ENCODE results near the gene HPCAL1. TPM values are rescaled to one million over a fixed set of nuclear protein-coding genes. Genes with fewer than 3 reads are reported as not detected.

HPCAL1 gene
- total RNA-seq, 1 donor from 2014 or later, result 15.9 TPM

GRCh38 chr2:10422251-10422650, 119.5 kb downstream of the HPCAL1 start:
- Mint-ChIP-seq H3K9me3 (no peaks in the 10 kb centered on the region), H3K36me3 (ENCODE audit: low read depth) (peaks cover 70% of the 10 kb centered on the region), H3K4me3 (no peak overlapping the region), H3K27ac (no peak overlapping the region), H3K4me1 (peaks cover 9% of the 10 kb centered on the region), H3K27me3 (no peaks in the 10 kb centered on the region)
- ATAC-seq (ENCODE audit: low read depth) (no peak), DNase-seq (no peak)
- ChIA-PET CTCF (interaction anchor here (1.4 kb wide), 1 partner anchor 13 kb away, joined by 3 read pairs; no protein-coding TSS in a partner anchor), POLR2A (no interaction called here)
- intact Hi-C loops (cut with micrococcal nuclease), result no loop called here
- TF ChIP-seq CTCF (IDR thresholded peaks at IDR 0.05), result no peak

DNA sequence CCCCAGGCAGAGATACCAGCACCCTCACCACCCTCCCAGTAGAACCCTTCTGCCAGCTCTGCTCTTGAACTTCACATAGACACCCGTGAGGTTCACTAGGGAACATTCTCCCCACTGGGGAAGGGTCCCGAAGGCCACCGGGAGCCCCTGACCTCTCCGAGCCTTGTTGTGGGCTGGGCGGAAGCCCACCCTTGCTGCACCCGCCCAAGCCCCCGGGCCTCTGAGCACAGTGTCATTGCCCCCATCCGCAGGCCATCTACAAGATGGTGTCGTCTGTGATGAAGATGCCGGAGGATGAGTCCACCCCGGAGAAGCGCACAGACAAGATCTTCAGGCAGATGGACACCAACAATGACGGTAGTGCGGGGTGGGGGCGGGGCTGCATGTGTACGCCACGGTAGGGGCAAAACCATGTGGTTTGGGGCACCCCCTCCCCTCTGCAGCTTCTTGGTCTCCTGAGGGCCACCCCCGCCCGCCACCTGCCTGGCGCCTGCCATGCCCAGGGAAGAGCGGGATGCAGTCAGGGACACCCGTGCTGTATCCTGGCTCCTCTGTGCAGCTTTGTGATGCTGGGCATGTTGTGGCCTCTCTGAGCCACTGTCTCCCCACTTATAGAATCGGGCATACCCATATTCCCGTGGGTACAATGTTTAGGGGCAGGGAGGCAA, 120.2 kb downstream of the HPCAL1 start:
- ATAC-seq (ENCODE audit: low read depth) (no peak), DNase-seq (no peak)
- no peak for TF ChIP-seq CTCF (IDR thresholded peaks at IDR 0.05)
- H3K9me3 Mint-ChIP-seq, result no peaks in the 10 kb centered on the region
- no peaks in the 10 kb centered on the region for H3K27me3 Mint-ChIP-seq
- no peak overlapping the region for H3K4me3 Mint-ChIP-seq
- intact Hi-C loops (cut with micrococcal nuclease), result no loop called here
- CTCF ChIA-PET, result interaction anchor here (1.4 kb wide), 1 partner anchor 12 kb away, joined by 3 read pairs; no protein-coding TSS in a partner anchor
- H3K4me1 Mint-ChIP-seq, result peaks cover 6% of the 10 kb centered on the region
- POLR2A ChIA-PET, result no interaction called here
- H3K27ac Mint-ChIP-seq, result no peak overlapping the region
- H3K36me3 Mint-ChIP-seq (ENCODE audit: low read depth), result peaks cover 72% of the 10 kb centered on the region

- Mint-ChIP-seq H3K4me1 (peaks cover 4% of the 10 kb centered on the region), H3K9me3 (no peaks in the 10 kb centered on the region), H3K36me3 (ENCODE audit: low read depth) (peaks cover 72% of the 10 kb centered on the region), H3K27ac (no peak overlapping the region), H3K4me3 (no peak overlapping the region), H3K27me3 (no peaks in the 10 kb centered on the region)
- intact Hi-C loops (cut with micrococcal nuclease), result no loop called here
- ChIA-PET CTCF (no interaction called here), POLR2A (no interaction called here)
- TF ChIP-seq CTCF (IDR thresholded peaks at IDR 0.05), result no peak
- no peak for ATAC-seq (ENCODE audit: low read depth)
- no peak for DNase-seq
These were observed 120.7 kb downstream of the HPCAL1 start for GRCh38 chr2:10423400-10423774.

GRCh38 chr2:10424051-10424450, 121.3 kb downstream of the HPCAL1 start:
- intact Hi-C loops (cut with micrococcal nuclease), result no loop called here
- ChIA-PET POLR2A (no interaction called here), CTCF (interaction anchor here (1.1 kb wide), 1 partner anchor 11 kb away, joined by 3 read pairs; no protein-coding TSS in a partner anchor)
- no peak for DNase-seq
- Mint-ChIP-seq H3K27ac (no peak overlapping the region), H3K27me3 (no peaks in the 10 kb centered on the region), H3K9me3 (no peaks in the 10 kb centered on the region), H3K36me3 (ENCODE audit: low read depth) (peaks cover 71% of the 10 kb centered on the region), H3K4me1 (no peaks in the 10 kb centered on the region), H3K4me3 (no peak overlapping the region)
- ATAC-seq (ENCODE audit: low read depth), result no peak
- no peak for TF ChIP-seq CTCF (IDR thresholded peaks at IDR 0.05)

GRCh38 chr2:10424916-10425505, 122.3 kb downstream of the HPCAL1 start:
- peaks cover 62% of the 10 kb centered on the region for H3K36me3 Mint-ChIP-seq (ENCODE audit: low read depth)

More at GRCh38 chr2:10424916-10425505, 122.3 kb downstream of the HPCAL1 start:
- ChIA-PET POLR2A (no interaction called here), CTCF (interaction anchor here (1.1 to 2.1 kb wide), 2 partner anchors 10 kb away, joined by 3 to 7 read pairs; no protein-coding TSS in a partner anchor)
- H3K27me3 Mint-ChIP-seq, result no peaks in the 10 kb centered on the region
- no peak for TF ChIP-seq CTCF (IDR thresholded peaks at IDR 0.05)
- DNase-seq (no peak), ATAC-seq (ENCODE audit: low read depth) (no peak)
- H3K9me3 Mint-ChIP-seq, result no peaks in the 10 kb centered on the region
- no peaks in the 10 kb centered on the region for H3K4me1 Mint-ChIP-seq
- no peak overlapping the region for H3K4me3 Mint-ChIP-seq
- intact Hi-C loops (cut with micrococcal nuclease), result no loop called here
- no peak overlapping the region for H3K27ac Mint-ChIP-seq

Measured in activated B cell treated with CpG ODN at 0.5 μM for 24 hours (primary cell).